Panc1 (cell line): Measurements from ENCODE around the gene TSPAN7. TPM values are rescaled to one million over a fixed set of nuclear protein-coding genes. Genes with fewer than 3 reads are reported as not detected.

Experiments
- ATAC-seq: fragments of 200-7000 bp; cut with Tn5 transposase; 2 replicates; pipeline ENCODE4 v1.9.1; 2020; ENCODE audit warnings: mild to moderate bottlenecking, moderate library complexity
- BruUV-seq: library from RNA; stranded (reverse); fragments of 400-500 nt; replicated peaks from 2 replicates; lab custom pipeline; 2021; lab: Mats Ljungman, UMichigan
- CTCF ChIA-PET: fragments of 300-600 bp; sonication (Branson Sonifier 250); formaldehyde crosslinking; loops from one replicate; lab custom pipeline; 2022; ENCODE audit warnings: antibody characterized with exemption; lab: Charles Lee
- POLR2A ChIA-PET: fragments of 300-600 bp; sonication (Branson Sonifier 250); formaldehyde crosslinking; loops from one replicate; lab custom pipeline; 2022; ENCODE audit warnings: antibody characterized with exemption; lab: Charles Lee
- DNase-seq: peaks from one replicate; pipeline ENCODE4 v3.0.0-alpha.2; 2010; ENCODE audit warnings: low read depth, low spot score
- H3K27ac ChIP-seq: 2 replicates; pipeline ENCODE4 v1.5.1; 2011; ENCODE audit warnings: mild to moderate bottlenecking, low read length, inconsistent platforms
- H3K27me3 ChIP-seq: fragments of 200-500 bp; sonication (Bioruptor generic); 2 replicates; pipeline ENCODE4 v1.6.0; 2014; ENCODE audit warnings: low read length, inconsistent platforms; ENCODE audit not compliant: control insufficient read depth, insufficient read depth
- H3K36me3 ChIP-seq: fragments of 200-500 bp; sonication (Bioruptor generic); 2 replicates; pipeline ENCODE4 v1.5.1; 2014; ENCODE audit warnings: inconsistent platforms, mild to moderate bottlenecking, low read length, moderate library complexity; ENCODE audit not compliant: control insufficient read depth, insufficient read depth
- H3K4me1 ChIP-seq: 2 replicates; pipeline ENCODE4 v1.5.1; 2011; ENCODE audit warnings: inconsistent platforms, mild to moderate bottlenecking, low read length, moderate library complexity; ENCODE audit not compliant: control insufficient read depth, insufficient read depth
- H3K4me3 ChIP-seq, 2 experiments: 2 replicates each; pipeline ENCODE4 v1.5.1; 2011 to 2012; ENCODE audit warnings: low read depth in 2 of 2, low read length in 2 of 2, mild to moderate bottlenecking in 2 of 2, inconsistent platforms in 1 of 2, moderate library complexity in 1 of 2
- H3K9me3 ChIP-seq: fragments of 200-500 bp; sonication (Bioruptor generic); 2 replicates; pipeline ENCODE4 v1.5.1; 2014; ENCODE audit warnings: low read depth, mild to moderate bottlenecking, inconsistent platforms, low read length, moderate library complexity; ENCODE audit not compliant: control insufficient read depth, insufficient read depth
- POLR2AphosphoS5 ChIP-seq: IDR thresholded peaks from 2 replicates; pipeline ENCODE4 v1.6.1; 2012; ENCODE audit warnings: mild to moderate bottlenecking, low read depth, low read length, moderate library complexity
- SIN3A ChIP-seq: IDR thresholded peaks from 2 replicates; pipeline ENCODE4 v1.6.1; 2012; ENCODE audit warnings: low read depth, mild to moderate bottlenecking, low read length, moderate library complexity, borderline replicate concordance; ENCODE audit not compliant: insufficient read depth
- TCF7L2 ChIP-seq: IDR thresholded peaks from 2 replicates; pipeline ENCODE4 v1.6.1; 2011; ENCODE audit warnings: mild to moderate bottlenecking, low read depth, low read length, inconsistent platforms
- in situ Hi-C: cut with HindIII; loops from 2 replicates; pipeline ENCODE4 v1.10.0; 2016; ENCODE audit warnings: low sequenced_read_pairs, low pct_unique_long_range_greater_than_20kb
- intact Hi-C: fragments of 100-400 bp; cut with micrococcal nuclease; formaldehyde crosslinking; loops from one replicate; pipeline ENCODE4 v1.10.0; 2022; ENCODE audit not compliant: unreplicated experiment
- total RNA-seq: library from RNA; stranded (reverse); gene quantifications from one replicate; pipeline ENCODE4 v1.2.1, GENCODE V29; 2021; ENCODE audit not compliant: unreplicated experiment
- TF ChIP-seq, protein P1 (sequence below): fragments of 450-650 bp; IDR thresholded peaks from 2 replicates; pipeline ENCODE4 v1.5.1; 2017; ENCODE audit warnings: mild to moderate bottlenecking
- TF ChIP-seq, protein P2 (sequence below), 2 experiments: IDR thresholded peaks; 2 replicates each; pipeline ENCODE4 v1.6.1; 2011 to 2012; ENCODE audit warnings: low read depth in 2 of 2, control low read depth in 1 of 2, low read length in 1 of 2, mild to moderate bottlenecking in 1 of 2, moderate library complexity in 1 of 2; ENCODE audit not compliant: insufficient read depth in 1 of 2

The TSPAN7 gene
- total RNA-seq, 1 experiment from 2014 or later, result 0.13 TPM

DNA sequence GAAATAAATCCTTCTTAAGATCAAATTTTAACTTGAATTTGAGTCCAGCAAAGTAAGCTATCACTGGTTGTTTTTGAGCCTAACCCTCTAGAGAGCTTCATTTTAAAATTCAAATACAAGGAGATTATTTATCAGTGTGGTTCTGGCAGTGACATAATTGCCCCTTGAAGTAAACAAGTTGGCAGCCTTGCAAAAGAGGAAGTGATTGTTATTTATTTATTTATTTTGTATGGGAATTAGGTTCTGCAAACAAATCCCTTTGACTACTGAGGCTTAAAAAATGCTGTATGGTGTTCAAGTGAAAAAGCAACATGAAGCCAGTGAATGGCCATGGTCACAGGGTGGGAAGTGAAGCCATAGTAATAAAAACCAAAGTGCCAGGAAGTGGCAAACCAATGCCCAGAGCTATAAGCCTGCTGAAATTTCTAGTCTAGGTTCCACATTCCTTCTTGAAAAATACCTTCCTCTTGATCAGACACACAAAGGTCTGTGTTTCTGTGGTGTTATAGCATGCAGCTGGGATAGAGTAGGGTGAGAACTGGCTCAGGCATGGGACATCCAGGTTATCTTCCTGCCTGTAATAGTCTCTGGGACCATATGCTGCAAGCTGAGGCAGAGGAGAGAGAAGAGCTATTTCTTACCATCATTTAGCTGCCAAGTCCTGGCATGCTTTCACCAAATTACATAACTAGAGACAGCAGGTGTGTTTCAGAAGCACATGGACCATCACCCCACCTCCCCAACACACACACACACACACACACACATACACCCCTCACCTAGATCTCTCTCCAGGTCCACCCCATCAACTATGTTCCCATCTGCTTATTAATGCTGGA, 47.1 kb upstream of the TSPAN7 start:
- Histone ChIP-seq H3K9me3 (no peaks in the 10 kb centered on the region), H3K27me3 (no peaks in the 10 kb centered on the region), H3K4me3 (no peak overlapping the region), H3K4me1 (no peaks in the 10 kb centered on the region), H3K36me3 (no peaks in the 10 kb centered on the region), H3K27ac (no peak overlapping the region)
- no TSS peak for BruUV-seq
- CTCF ChIA-PET, result no interaction called here
- POLR2A ChIA-PET, result no interaction called here
- in situ Hi-C loops, result no loop called here
- intact Hi-C loops, result no loop called here
- DNase-seq (no peak), ATAC-seq (no peak)
- no peak for TF ChIP-seq POLR2AphosphoS5
- TF ChIP-seq, protein P1, sequence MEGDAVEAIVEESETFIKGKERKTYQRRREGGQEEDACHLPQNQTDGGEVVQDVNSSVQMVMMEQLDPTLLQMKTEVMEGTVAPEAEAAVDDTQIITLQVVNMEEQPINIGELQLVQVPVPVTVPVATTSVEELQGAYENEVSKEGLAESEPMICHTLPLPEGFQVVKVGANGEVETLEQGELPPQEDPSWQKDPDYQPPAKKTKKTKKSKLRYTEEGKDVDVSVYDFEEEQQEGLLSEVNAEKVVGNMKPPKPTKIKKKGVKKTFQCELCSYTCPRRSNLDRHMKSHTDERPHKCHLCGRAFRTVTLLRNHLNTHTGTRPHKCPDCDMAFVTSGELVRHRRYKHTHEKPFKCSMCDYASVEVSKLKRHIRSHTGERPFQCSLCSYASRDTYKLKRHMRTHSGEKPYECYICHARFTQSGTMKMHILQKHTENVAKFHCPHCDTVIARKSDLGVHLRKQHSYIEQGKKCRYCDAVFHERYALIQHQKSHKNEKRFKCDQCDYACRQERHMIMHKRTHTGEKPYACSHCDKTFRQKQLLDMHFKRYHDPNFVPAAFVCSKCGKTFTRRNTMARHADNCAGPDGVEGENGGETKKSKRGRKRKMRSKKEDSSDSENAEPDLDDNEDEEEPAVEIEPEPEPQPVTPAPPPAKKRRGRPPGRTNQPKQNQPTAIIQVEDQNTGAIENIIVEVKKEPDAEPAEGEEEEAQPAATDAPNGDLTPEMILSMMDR, result no peak
- TF ChIP-seq, protein P2, sequence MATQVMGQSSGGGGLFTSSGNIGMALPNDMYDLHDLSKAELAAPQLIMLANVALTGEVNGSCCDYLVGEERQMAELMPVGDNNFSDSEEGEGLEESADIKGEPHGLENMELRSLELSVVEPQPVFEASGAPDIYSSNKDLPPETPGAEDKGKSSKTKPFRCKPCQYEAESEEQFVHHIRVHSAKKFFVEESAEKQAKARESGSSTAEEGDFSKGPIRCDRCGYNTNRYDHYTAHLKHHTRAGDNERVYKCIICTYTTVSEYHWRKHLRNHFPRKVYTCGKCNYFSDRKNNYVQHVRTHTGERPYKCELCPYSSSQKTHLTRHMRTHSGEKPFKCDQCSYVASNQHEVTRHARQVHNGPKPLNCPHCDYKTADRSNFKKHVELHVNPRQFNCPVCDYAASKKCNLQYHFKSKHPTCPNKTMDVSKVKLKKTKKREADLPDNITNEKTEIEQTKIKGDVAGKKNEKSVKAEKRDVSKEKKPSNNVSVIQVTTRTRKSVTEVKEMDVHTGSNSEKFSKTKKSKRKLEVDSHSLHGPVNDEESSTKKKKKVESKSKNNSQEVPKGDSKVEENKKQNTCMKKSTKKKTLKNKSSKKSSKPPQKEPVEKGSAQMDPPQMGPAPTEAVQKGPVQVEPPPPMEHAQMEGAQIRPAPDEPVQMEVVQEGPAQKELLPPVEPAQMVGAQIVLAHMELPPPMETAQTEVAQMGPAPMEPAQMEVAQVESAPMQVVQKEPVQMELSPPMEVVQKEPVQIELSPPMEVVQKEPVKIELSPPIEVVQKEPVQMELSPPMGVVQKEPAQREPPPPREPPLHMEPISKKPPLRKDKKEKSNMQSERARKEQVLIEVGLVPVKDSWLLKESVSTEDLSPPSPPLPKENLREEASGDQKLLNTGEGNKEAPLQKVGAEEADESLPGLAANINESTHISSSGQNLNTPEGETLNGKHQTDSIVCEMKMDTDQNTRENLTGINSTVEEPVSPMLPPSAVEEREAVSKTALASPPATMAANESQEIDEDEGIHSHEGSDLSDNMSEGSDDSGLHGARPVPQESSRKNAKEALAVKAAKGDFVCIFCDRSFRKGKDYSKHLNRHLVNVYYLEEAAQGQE (IDR thresholded peaks at IDR 0.05; ENCODE audit: insufficient read depth in 1 of 2, low read depth in 2 of 2, low read length in 1 of 2), result no peak
- no peak for TF ChIP-seq TCF7L2
- TF ChIP-seq SIN3A, result no peak

DNA sequence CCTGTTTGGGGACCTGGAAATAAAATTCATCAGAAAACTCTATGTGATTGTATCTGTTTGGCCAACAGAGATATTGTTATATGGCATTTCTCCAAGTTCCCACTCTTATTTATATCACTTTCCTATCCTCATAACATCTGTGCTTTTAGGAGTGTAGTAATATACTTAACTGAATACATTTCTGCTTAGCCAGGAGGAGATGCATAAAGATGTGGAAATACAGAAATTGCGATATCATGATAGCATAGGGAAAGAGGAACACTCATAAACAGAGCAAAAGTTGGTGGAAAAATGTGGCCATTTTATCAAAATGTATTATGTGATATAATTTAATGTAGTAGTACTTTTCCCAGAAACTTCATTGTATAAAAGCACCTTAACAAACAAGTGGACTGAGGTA, 46.1 kb upstream of the TSPAN7 start:
- CTCF ChIA-PET, result no interaction called here
- H3K4me1 ChIP-seq, result no peaks in the 10 kb centered on the region
- no peaks in the 10 kb centered on the region for H3K36me3 ChIP-seq
- ATAC-seq (no peak), DNase-seq (no peak)
- H3K27ac ChIP-seq, result no peak overlapping the region
- in situ Hi-C loops (no loop called here), intact Hi-C loops (no loop called here)
- no peak overlapping the region for H3K4me3 ChIP-seq
- BruUV-seq, result no TSS peak
- POLR2A ChIA-PET, result no interaction called here
- H3K27me3 ChIP-seq, result no peaks in the 10 kb centered on the region
- TF ChIP-seq, protein P1, result no peak
- TF ChIP-seq TCF7L2, result no peak
- no peak for TF ChIP-seq SIN3A
- no peak for TF ChIP-seq POLR2AphosphoS5
- TF ChIP-seq, protein P2 (IDR thresholded peaks at IDR 0.05; ENCODE audit: insufficient read depth in 1 of 2, low read depth in 2 of 2, low read length in 1 of 2), result no peak
- no peaks in the 10 kb centered on the region for H3K9me3 ChIP-seq
